HG03060 (cell line): ENCODE data around the gene TATDN3.
"Not testable (repeated sequence)": the region's sequence is repeated elsewhere in the genome, so short reads cannot be mapped to it uniquely, and the experiment has no call there.

Experiments used
- ATAC-seq: cut with Tn5 transposase; IDR thresholded peaks from one replicate; pipeline ENCODE4 v1.9.1; 2021; ENCODE audit warnings: low read depth, moderate number of reproducible peaks; ENCODE audit not compliant: unreplicated experiment

Gene TATDN3

DNA sequence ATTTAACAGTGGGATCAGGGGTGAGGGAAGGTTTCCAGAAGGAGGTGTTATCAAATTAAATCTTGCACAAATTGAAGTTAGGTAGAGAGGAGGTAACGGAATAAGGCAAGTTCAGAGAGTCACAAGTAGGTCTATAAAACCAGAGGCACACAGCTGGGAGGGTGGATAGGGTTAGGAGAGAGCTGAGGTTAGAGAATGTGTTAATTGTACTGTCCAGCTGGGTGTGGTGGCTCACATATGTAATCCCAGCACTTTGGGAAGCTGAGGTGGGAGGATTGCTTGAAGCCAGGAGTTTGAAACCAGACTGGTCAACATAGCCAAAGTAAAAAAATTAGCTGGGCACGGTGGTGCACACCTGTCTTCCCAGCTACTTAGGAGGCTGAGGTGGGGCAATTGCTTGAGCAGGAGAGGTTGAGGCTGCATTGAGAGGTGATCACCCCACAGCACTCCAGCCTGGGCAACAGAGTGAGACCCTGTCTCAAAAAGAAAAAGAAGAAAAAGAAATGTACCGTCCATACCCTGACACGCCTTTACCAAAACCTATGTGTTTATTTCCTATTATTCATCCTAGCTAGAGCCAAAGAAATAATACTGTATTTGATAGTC, 35.6 kb downstream of the TATDN3 start:
- no peak for ATAC-seq

GRCh38 chr1:212827831-212828278, 36.2 kb downstream of the TATDN3 start:
- ATAC-seq: no peak

DNA sequence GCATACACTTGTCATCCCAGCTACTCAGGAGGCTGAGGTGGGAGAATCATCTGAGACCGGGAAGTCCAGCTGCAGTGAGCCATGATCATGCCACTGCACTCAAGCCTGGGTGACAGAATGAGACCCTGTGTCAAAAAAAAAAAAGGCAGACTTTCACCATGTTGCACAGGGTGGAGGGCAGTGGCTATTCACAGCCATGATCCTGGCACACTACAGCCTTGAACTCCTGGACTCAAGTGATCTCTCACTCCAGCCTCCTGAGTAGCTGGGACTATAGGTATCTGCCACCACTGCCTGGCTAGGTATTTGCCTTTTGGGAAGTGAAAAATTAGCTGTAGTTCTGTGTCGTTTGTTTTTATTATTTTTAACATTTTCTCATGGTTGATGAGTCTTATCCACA, 36.7 kb downstream of the TATDN3 start:
- no peak for ATAC-seq

DNA sequence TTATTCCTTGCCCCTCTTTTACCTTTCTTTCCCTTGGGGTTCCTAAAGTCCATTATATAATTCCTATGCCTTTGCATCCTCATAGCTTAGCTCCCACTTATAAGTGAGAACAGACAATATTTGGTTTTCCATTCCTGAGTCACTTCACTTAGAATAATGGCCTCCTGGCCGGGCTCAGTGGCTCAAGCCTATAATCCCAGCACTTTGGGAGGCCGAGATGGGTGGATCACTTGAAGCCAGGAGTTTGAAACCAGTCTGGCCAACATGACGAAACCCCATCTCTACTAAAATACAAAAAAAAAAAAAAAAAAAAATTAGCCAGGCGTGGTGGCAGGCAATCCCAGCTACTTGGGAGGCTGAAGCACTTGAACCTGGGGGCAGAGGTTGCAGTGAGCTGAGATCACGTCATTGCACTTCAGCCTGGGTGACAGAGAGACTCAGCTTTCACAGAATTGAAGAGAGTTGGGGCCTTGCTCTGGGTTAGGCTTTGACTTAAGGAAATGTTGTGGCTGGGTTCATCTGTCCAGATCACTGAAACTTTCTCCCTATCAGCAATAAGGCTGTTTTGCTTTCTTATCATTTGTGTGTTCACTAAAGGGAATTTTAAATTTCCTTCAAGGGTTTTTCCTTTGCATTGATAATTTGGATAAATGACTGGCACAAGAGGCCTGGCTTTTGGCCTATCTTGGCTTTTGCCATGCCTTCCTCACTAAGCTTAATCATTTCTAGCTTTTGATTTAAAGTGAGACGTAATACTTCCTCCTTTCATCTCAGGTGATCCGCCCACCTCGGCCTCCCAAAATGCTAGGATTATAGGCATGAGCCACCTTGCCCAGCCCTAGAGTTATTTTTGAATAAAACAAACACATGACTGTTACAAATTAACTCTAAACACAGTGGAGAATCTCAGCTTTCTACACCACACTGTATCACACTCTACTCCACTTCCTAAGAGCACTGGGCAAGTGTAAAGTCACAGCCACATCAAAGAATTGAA, 41.8 kb downstream of the TATDN3 start:
- ATAC-seq: peak; percentile 81

DNA sequence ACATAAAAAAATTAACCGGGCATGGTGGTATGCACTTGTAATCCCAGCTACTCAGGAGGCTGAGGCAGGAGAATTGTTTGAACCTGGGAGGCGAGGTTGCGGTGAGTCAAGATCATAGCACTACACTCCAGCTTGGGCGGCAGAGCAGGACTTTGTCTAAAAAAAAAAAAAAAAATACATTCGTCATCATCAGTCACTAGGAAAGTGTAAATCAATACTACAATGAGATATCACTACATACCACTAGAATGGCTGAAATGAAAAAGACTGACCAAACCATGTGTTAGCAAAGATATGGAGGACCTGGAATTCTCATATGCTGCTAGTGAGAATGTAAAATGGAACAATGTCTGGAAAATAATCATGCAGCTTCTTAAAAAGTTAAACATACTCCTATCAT, 46.5 kb downstream of the TATDN3 start:
- no peak for ATAC-seq

DNA sequence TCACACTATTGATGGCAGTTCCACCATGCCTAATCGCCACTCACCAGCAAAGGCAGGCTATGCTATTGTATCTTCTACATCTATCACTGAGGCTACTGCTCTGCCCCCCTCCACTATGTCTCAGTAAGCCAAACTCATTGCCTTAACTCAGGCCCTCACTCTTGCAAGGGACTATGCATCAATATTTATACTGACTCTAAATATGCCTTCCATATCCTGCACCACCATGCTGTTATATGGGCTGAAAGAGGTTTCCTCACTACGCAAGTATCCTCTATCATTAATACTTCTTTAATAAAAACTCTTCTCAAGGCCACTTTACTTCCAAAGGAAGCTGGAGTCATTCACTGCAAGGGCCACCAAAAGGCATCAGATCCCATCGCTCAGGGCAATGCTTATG, 52.8 kb downstream of the TATDN3 start:
- ATAC-seq: not testable (repeated sequence)

DNA sequence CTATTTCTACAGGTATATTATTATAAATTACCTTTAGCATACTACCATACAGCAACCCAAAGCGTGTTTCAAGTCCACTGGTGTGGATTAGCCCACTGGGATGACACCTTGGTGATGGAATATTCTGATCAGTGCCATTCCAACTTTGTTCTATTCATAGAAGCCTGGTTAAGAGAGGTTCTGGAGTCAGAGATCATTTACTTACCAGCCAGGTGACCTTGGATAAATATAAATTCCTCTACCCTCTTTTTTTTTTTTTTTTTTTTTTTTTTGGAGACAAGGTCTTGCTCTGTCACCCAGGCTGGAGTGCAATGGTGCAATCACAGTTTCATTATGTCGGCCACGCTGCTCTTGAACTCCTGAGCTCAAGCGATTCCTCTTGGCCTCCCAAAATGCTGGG, 55.9 kb downstream of the TATDN3 start, which contains the start of gene SPATA45:
Gene SPATA45 (minus strand): TSS at position 101 of the 400 bp plus-strand sequence. CDS start 11,500 bp downstream, outside the sequence.
- no peak for ATAC-seq

GRCh38 chr1:212852105-212852688, 60.5 kb downstream of the TATDN3 start:
- no peak for ATAC-seq

- ATAC-seq: no peak
These were observed 62.0 kb downstream of the TATDN3 start for GRCh38 chr1:212853658-212854057.

DNA sequence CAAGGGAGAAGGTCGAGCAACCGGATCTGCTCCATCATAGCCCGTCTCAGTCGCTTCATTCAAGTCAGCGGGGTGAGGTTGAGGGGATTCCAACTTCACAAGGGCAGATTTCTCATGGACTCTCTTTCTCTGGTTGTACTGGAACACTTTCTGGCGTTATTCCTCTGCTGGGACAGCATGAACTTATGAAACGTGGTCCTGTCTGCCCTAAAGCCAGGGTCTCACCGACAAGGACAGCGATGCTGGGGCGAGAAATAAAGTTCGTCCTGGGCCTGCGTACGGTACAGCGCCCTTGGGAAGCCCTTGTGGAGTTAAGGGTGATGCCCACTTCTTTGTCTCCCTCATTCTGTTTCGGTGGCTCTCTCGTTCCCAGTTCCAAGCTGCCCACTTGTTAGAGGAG, 65.1 kb downstream of the TATDN3 start:
- no peak for ATAC-seq

DNA sequence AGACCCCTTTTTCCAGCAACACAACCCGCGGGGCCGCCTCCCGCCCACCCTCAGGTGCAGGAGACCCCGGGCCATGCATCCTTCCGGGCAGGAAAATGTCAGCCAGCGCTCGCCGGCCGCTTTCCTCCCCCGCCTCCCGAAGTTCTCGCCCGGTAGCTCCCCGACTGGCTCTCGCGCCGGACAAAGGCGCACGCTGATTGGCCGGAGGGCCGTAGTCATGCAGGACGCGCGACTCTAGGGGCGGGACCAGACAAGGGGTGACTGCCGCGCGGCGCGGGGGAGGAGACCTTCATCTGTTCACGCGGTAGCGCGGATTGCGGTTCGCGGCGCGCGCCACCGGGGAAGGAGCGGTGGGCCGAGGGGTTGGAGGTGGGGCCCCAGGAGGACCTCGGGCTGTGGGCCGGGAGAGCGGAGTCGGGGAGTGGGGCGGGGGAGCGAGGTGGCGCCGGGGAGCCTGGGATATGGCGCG, 66.3 kb downstream of the TATDN3 start, which contains the start of gene FLVCR1:
Gene FLVCR1 (plus strand): TSS at position 284 of the 469 bp plus-strand sequence. CDS start 178 bp downstream, at position 462.
- ATAC-seq: peak; percentile 65

DNA sequence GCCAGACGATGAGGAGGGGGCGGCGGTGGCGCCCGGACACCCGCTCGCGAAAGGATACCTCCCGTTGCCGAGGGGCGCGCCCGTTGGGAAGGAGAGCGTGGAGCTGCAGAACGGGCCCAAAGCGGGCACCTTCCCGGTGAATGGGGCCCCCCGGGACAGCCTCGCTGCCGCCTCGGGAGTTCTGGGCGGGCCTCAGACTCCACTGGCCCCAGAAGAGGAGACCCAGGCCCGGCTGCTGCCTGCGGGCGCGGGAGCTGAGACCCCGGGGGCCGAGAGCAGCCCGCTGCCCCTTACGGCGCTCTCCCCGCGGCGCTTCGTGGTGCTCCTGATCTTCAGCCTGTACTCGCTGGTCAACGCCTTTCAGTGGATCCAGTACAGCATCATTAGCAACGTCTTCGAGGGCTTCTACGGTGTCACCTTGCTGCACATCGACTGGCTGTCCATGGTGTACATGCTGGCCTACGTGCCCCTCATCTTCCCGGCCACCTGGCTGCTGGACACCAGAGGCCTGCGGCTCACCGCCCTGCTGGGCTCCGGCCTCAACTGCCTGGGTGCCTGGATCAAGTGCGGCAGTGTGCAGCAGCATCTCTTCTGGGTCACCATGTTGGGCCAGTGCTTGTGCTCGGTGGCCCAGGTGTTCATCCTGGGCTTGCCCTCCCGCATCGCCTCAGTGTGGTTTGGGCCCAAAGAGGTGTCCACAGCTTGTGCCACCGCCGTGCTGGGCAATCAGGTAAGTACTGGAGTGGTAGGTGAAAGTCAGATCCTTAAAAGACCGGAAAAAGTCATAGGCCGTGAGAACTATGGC, 67.0 kb downstream of the TATDN3 start:
- no peak for ATAC-seq

GRCh38 chr1:212860713-212861581, 69.3 kb downstream of the TATDN3 start:
- no peak for ATAC-seq

- ATAC-seq: no peak
These were observed 70.5 kb downstream of the TATDN3 start for GRCh38 chr1:212862111-212862690.

DNA sequence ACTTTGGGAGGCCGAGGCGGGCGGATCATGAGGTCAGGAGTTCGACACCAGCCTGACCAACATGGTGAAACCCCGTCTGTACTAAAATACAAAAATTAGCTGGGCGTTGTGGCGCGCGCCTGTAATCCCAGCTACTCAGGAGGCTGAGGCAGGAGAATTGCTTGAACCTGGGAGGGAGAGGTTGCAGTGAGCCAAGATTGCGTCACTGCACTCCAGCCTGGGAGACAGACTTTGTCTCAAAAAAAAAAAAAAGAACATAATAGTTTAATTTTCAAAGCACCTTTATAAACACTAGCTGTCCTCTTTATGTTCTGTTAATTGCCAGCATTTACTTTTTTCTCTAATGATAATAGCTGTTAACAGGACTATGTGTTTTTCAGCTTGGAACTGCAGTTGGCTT, 71.7 kb downstream of the TATDN3 start:
- ATAC-seq: not testable (repeated sequence)

- ATAC-seq: no peak
These were observed 72.5 kb downstream of the TATDN3 start for GRCh38 chr1:212864201-212864600.
